IMR-90 (cell line): Measurements from ENCODE around the gene LUZP2. TPM values are rescaled to one million over a fixed set of nuclear protein-coding genes. Genes with fewer than 3 reads are reported as not detected.

Source experiments
- ATAC-seq: fragments of 200-7000 bp; cut with Tn5 transposase; 2 replicates; pipeline ENCODE4 v1.9.1; 2020; ENCODE audit warnings: low read depth, mild to moderate bottlenecking, moderate library complexity
- BruUV-seq: library from RNA; stranded (reverse); fragments of 400-500 nt; replicated peaks from 2 replicates; lab custom pipeline; 2021; lab: Mats Ljungman, UMichigan
- CTCF ChIA-PET: fragments of 300-600 bp; formaldehyde crosslinking; extraction: SDS; loops from one replicate; lab custom pipeline; 2021; ENCODE audit warnings: antibody characterized with exemption; lab: Yijun Ruan, JAX
- POLR2A ChIA-PET: fragments of 300-600 bp; sonication (Branson Sonifier 250); formaldehyde crosslinking; loops from one replicate; lab custom pipeline; 2022; ENCODE audit warnings: antibody characterized with exemption; ENCODE audit not compliant: unreplicated experiment; lab: Charles Lee
- DNase-seq: peaks from one replicate; pipeline ENCODE4 v3.0.0; 2013
- H2AFZ ChIP-seq: replicated peaks from 2 replicates; pipeline ENCODE3; 2013; ENCODE audit warnings: low read length, mild to moderate bottlenecking; ENCODE audit not compliant: poor library complexity
- H2AK5ac ChIP-seq: 2 replicates; pipeline ENCODE4 v1.6.1; 2013; ENCODE audit warnings: low read depth, low read length, inconsistent platforms
- H2AK9ac ChIP-seq: replicated peaks from 2 replicates; pipeline ENCODE3; 2013; ENCODE audit warnings: mild to moderate bottlenecking, low read depth, low read length, moderate library complexity; ENCODE audit not compliant: poor library complexity
- H2BK120ac ChIP-seq: 2 replicates; pipeline ENCODE4 v1.6.1; 2013; ENCODE audit warnings: low read depth, low read length, inconsistent platforms
- H2BK15ac ChIP-seq: 3 replicates; pipeline ENCODE4 v1.6.1; 2013; ENCODE audit warnings: low read depth, low read length, inconsistent platforms
- H2BK20ac ChIP-seq: 2 replicates; pipeline ENCODE4 v1.6.1; 2013; ENCODE audit warnings: low read depth, mild to moderate bottlenecking, inconsistent platforms, low read length, moderate library complexity
- H2BK5ac ChIP-seq: 2 replicates; pipeline ENCODE4 v1.6.1; 2013; ENCODE audit warnings: mild to moderate bottlenecking, low read depth, low read length, inconsistent platforms; ENCODE audit not compliant: poor library complexity, severe bottlenecking
- H3K14ac ChIP-seq: replicated peaks from 2 replicates; pipeline ENCODE4 v1.6.1; 2013; ENCODE audit warnings: low read depth, low read length, inconsistent platforms
- H3K18ac ChIP-seq: 2 replicates; pipeline ENCODE4 v1.6.1; 2013; ENCODE audit warnings: low read depth, low read length, control low read depth
- H3K23ac ChIP-seq: 2 replicates; pipeline ENCODE4 v1.6.1; 2013; ENCODE audit warnings: low read depth, low read length, inconsistent platforms
- H3K27ac ChIP-seq: 2 replicates; pipeline ENCODE4 v1.5.1; 2013; ENCODE audit warnings: mild to moderate bottlenecking, control low read depth, low read length; ENCODE audit not compliant: insufficient read depth
- H3K27me3 ChIP-seq: 2 replicates; pipeline ENCODE4 v1.6.1; 2013; ENCODE audit warnings: low read length; ENCODE audit not compliant: control insufficient read depth, insufficient read depth
- H3K36me3 ChIP-seq: 2 replicates; pipeline ENCODE4 v1.6.1; 2013; ENCODE audit warnings: low read length, mixed read lengths; ENCODE audit not compliant: control insufficient read depth, insufficient read depth
- H3K4ac ChIP-seq: 2 replicates; pipeline ENCODE4 v1.6.1; 2013; ENCODE audit warnings: low read depth, low read length, inconsistent platforms
- H3K4me1 ChIP-seq: 2 replicates; pipeline ENCODE4 v1.6.1; 2013; ENCODE audit warnings: low read length, mixed read lengths; ENCODE audit not compliant: control insufficient read depth, insufficient read depth
- H3K4me2 ChIP-seq: 2 replicates; pipeline ENCODE4 v1.6.1; 2013; ENCODE audit warnings: low read depth, mild to moderate bottlenecking, control low read depth, low read length, moderate library complexity
- H3K4me3 ChIP-seq: 2 replicates; pipeline ENCODE4 v1.5.1; 2013; ENCODE audit warnings: low read depth, mild to moderate bottlenecking, control low read depth, low read length, moderate library complexity; ENCODE audit not compliant: insufficient read depth
- H3K56ac ChIP-seq: 2 replicates; pipeline ENCODE4 v1.6.1; 2013; ENCODE audit warnings: low read length, inconsistent platforms; ENCODE audit not compliant: insufficient read depth; ENCODE audit errors: extremely low read depth
- H3K79me1 ChIP-seq, 2 experiments: 2 replicates each; pipeline ENCODE4 v1.6.1; 2013; ENCODE audit warnings: low read length in 2 of 2, inconsistent platforms in 1 of 2, low read depth in 1 of 2
- H3K9ac ChIP-seq: 2 replicates; pipeline ENCODE4 v1.6.1; 2013; ENCODE audit warnings: low read depth, low read length, control low read depth
- H3K9me1 ChIP-seq: 2 replicates; pipeline ENCODE4 v1.6.1; 2013; ENCODE audit warnings: low read length, inconsistent platforms; ENCODE audit not compliant: insufficient read depth
- H3K9me3 ChIP-seq: 2 replicates; pipeline ENCODE4 v1.6.1; 2013; ENCODE audit warnings: low read length; ENCODE audit not compliant: control insufficient read depth, insufficient read depth
- H4K20me1 ChIP-seq: 2 replicates; pipeline ENCODE4 v1.6.1; 2013; ENCODE audit warnings: low read length, inconsistent platforms; ENCODE audit not compliant: insufficient read depth
- H4K5ac ChIP-seq: 2 replicates; pipeline ENCODE4 v1.6.1; 2013; ENCODE audit warnings: mild to moderate bottlenecking, low read depth, low read length, control low read depth
- H4K8ac ChIP-seq, 2 experiments: 2 replicates each; pipeline ENCODE4 v1.6.1; 2013; ENCODE audit warnings: low read depth in 2 of 2, low read length in 2 of 2, control low read depth in 1 of 2, inconsistent platforms in 1 of 2
- H4K91ac ChIP-seq: 2 replicates; pipeline ENCODE4 v1.6.1; 2013; ENCODE audit warnings: low read depth, low read length, inconsistent platforms; ENCODE audit not compliant: insufficient read depth
- FOS ChIP-seq: fragments of 150-350 bp; IDR thresholded peaks from 2 replicates; pipeline ENCODE4 v1.6.1; 2016; ENCODE audit warnings: low read depth, low read length
- MAFK ChIP-seq: IDR thresholded peaks from 2 replicates; pipeline ENCODE4 v1.6.1; 2012; ENCODE audit warnings: low read depth, low read length, improper control_type of control experiment
- MAZ ChIP-seq: IDR thresholded peaks from 2 replicates; pipeline ENCODE4 v1.6.1; 2012; ENCODE audit warnings: low read depth, mild to moderate bottlenecking, low read length, improper control_type of control experiment, moderate library complexity, borderline replicate concordance
- MXI1 ChIP-seq: IDR thresholded peaks from 2 replicates; pipeline ENCODE4 v1.6.1; 2012; ENCODE audit warnings: low read depth, mild to moderate bottlenecking, low read length, moderate library complexity, borderline replicate concordance
- NFE2L2 ChIP-seq: fragments of 150-350 bp; IDR thresholded peaks from 2 replicates; pipeline ENCODE4 v1.6.1; 2016; ENCODE audit warnings: low read depth, mild to moderate bottlenecking, low read length
- POLR2A ChIP-seq: IDR thresholded peaks from 2 replicates; pipeline ENCODE4 v1.6.1; 2012; ENCODE audit warnings: mild to moderate bottlenecking, low read depth, low read length
- RAD21 ChIP-seq: IDR thresholded peaks from 2 replicates; pipeline ENCODE4 v1.6.1; 2012; ENCODE audit warnings: low read length, improper control_type of control experiment
- RCOR1 ChIP-seq: IDR thresholded peaks from 2 replicates; pipeline ENCODE4 v1.6.1; 2012; ENCODE audit warnings: mild to moderate bottlenecking, low read length, improper control_type of control experiment; ENCODE audit not compliant: insufficient replicate concordance
- RFX5 ChIP-seq: IDR thresholded peaks from 2 replicates; pipeline ENCODE4 v1.8.0; 2012; ENCODE audit warnings: low read depth, mild to moderate bottlenecking, low read length, moderate library complexity
- WGBS, 2 experiments: methylation state at CpG; one replicate each; pipeline versions ENCODE4 v1.1.5 to v1.1.7; 2013; ENCODE audit warnings: missing lambda C conversion rate in 2 of 2; ENCODE audit not compliant: insufficient read length in 1 of 2; ENCODE audit errors: extremely low coverage in 2 of 2; 5-methylcytosine and 5-hydroxymethylcytosine counted together
- dilution Hi-C: fragments of 300-500 bp; cut with HindIII; formaldehyde crosslinking; loops from one replicate; pipeline ENCODE4 v1.14.3; 2018; ENCODE audit warnings: low sequenced_read_pairs; ENCODE audit not compliant: unreplicated experiment
- in situ Hi-C: fragments of 300-500 bp; cut with MboI; formaldehyde crosslinking; loops from 3 replicates; pipeline ENCODE4 v1.14.3; 2019; ENCODE audit warnings: low sequenced_read_pairs, inconsistent platforms, mixed read lengths
- intact Hi-C: fragments of 100-400 bp; cut with micrococcal nuclease; formaldehyde crosslinking; loops from 2 replicates; pipeline ENCODE4 v1.10.0; 2022
- polyA plus RNA-seq, 3 experiments: library from polyadenylated mRNA; depleted of rRNA; stranded (reverse); fragments of >200 nt; gene quantifications; 2 replicates each; pipeline ENCODE4 v1.2.3, GENCODE V29; 2012; ENCODE audit warnings: low replicate concordance in 1 of 3
- total RNA-seq: library from RNA; depleted of rRNA; stranded (reverse); fragments of >200 nt; gene quantifications from 2 replicates; pipeline ENCODE4 v1.2.3, GENCODE V29; 2012
- TF ChIP-seq, protein P1 (sequence below): conservative IDR thresholded peaks from 2 replicates; pipeline ENCODE4 v1.5.1; 2012; ENCODE audit warnings: mild to moderate bottlenecking, low read depth, low read length, improper control_type of control experiment
- TF ChIP-seq, protein P2 (sequence below): fragments of 150-350 bp; IDR thresholded peaks from 2 replicates; pipeline ENCODE4 v1.6.1; 2016; ENCODE audit warnings: low read depth, mild to moderate bottlenecking, low read length, moderate library complexity, borderline replicate concordance

The LUZP2 gene
- total and polyA plus RNA-seq, 2 of the 4 experiments (the other 2 are of a cell fraction), result 0.89 to 2.0 TPM

DNA sequence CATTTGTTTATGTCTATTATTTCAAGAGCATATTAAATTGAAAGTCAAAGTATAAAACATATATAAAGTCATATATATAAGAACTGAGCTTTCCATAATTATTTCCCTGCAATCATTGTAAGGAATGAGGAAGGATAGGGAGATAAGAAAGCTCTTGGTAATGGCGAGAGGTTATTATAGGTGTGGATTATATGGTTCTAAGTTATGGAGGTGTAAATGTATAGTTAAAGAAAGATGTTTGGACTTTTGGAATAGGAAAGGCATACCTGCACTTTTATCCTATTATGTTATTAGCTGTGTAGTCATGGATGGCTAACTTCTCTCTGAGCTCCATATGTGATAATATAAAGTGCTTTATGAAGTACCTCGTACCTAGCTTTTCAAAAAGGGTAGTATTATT lies 127.6 kb downstream of the LUZP2 start:
- H3K27me3 ChIP-seq, result no peaks in the 10 kb centered on the region
- dilution Hi-C loops (no loop called here), in situ Hi-C loops (no loop called here), intact Hi-C loops (no loop called here)
- H3K4me3 ChIP-seq, result no peak overlapping the region
- CTCF ChIA-PET, result no interaction called here
- no peaks in the 10 kb centered on the region for H3K9me1 ChIP-seq
- no peaks in the 10 kb centered on the region for H3K79me1 ChIP-seq
- H3K36me3 ChIP-seq, result no peaks in the 10 kb centered on the region
- H2AK5ac ChIP-seq, result no peak overlapping the region
- H4K5ac ChIP-seq, result no peak overlapping the region
- no peak overlapping the region for H3K18ac ChIP-seq
- H3K4ac ChIP-seq, result no peak overlapping the region
- BruUV-seq, result no TSS peak
- peaks cover 2% of the 10 kb centered on the region for H3K4me1 ChIP-seq
- H2AFZ ChIP-seq, result no peak overlapping the region
- no peak overlapping the region for H4K8ac ChIP-seq
- no peak overlapping the region for H2BK20ac ChIP-seq
- no peak overlapping the region for H3K56ac ChIP-seq
- DNase-seq, result no peak
- H2BK15ac ChIP-seq, result no peak overlapping the region
- no peak overlapping the region for H3K14ac ChIP-seq
- no peak overlapping the region for H3K4me2 ChIP-seq
- H4K91ac ChIP-seq, result no peak overlapping the region
- TF ChIP-seq MAZ (no peak), POLR2A (no peak), FOS (no peak), RCOR1 (no peak), MXI1 (no peak), RAD21 (no peak), NFE2L2 (no peak), MAFK (no peak), RFX5 (no peak)
- TF ChIP-seq, protein P1, sequence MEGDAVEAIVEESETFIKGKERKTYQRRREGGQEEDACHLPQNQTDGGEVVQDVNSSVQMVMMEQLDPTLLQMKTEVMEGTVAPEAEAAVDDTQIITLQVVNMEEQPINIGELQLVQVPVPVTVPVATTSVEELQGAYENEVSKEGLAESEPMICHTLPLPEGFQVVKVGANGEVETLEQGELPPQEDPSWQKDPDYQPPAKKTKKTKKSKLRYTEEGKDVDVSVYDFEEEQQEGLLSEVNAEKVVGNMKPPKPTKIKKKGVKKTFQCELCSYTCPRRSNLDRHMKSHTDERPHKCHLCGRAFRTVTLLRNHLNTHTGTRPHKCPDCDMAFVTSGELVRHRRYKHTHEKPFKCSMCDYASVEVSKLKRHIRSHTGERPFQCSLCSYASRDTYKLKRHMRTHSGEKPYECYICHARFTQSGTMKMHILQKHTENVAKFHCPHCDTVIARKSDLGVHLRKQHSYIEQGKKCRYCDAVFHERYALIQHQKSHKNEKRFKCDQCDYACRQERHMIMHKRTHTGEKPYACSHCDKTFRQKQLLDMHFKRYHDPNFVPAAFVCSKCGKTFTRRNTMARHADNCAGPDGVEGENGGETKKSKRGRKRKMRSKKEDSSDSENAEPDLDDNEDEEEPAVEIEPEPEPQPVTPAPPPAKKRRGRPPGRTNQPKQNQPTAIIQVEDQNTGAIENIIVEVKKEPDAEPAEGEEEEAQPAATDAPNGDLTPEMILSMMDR, result no peak
- TF ChIP-seq, protein P2, sequence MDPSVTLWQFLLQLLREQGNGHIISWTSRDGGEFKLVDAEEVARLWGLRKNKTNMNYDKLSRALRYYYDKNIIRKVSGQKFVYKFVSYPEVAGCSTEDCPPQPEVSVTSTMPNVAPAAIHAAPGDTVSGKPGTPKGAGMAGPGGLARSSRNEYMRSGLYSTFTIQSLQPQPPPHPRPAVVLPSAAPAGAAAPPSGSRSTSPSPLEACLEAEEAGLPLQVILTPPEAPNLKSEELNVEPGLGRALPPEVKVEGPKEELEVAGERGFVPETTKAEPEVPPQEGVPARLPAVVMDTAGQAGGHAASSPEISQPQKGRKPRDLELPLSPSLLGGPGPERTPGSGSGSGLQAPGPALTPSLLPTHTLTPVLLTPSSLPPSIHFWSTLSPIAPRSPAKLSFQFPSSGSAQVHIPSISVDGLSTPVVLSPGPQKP, result no peak
- WGBS, 2 experiments, result 100% methylated on average over 1 of the region's 2 CpGs; no CpG with 5 or more reads in 1 of the 2 experiments
- no peak for ATAC-seq
- POLR2A ChIA-PET, result no interaction called here
- H3K23ac ChIP-seq, result no peak overlapping the region
- H2BK5ac ChIP-seq, result no peak overlapping the region
- no peak overlapping the region for H2BK120ac ChIP-seq
- H3K9ac ChIP-seq, result no peak overlapping the region
- H2AK9ac ChIP-seq, result no peak overlapping the region
- H3K27ac ChIP-seq, result no peak overlapping the region
- no peaks in the 10 kb centered on the region for H3K9me3 ChIP-seq
- H4K20me1 ChIP-seq, result no peaks in the 10 kb centered on the region
